Measurements from ENCODE around the gene AFTPH. TPM values are rescaled to one million over a fixed set of nuclear protein-coding genes. Genes with fewer than 3 reads are reported as not detected.

AFTPH gene
- total RNA-seq, 3 donors from 2014 or later: 33.4 to 75.8 (median 55.1) TPM

GRCh38 chr2:64623242-64623850 is 99.2 kb downstream of the AFTPH start:
- no peak overlapping the region for H3K27ac ChIP-seq
- intact Hi-C loops (cut with DNase I; ENCODE audit: low total_unique reads): no loop called here
- no peak overlapping the region for H3K4me3 ChIP-seq
- H3K36me3 ChIP-seq: no peaks in the 10 kb centered on the region
- TF ChIP-seq POLR2AphosphoS5 (IDR thresholded peaks at IDR 0.05) (no peak), POLR2A (IDR thresholded peaks at IDR 0.05) (no peak), CTCF (IDR thresholded peaks at IDR 0.05) (no peak)
- DNase-seq (ENCODE audit: low spot score in 2 of 2): no peak
- H3K4me1 ChIP-seq: no peaks in the 10 kb centered on the region
- H3K27me3 ChIP-seq: no peaks in the 10 kb centered on the region
- H3K9me3 ChIP-seq: no peaks in the 10 kb centered on the region

GRCh38 chr2:64624108-64624610 is 100.0 kb downstream of the AFTPH start:
- no peak for DNase-seq (ENCODE audit: low spot score in 2 of 2)
- no peak overlapping the region for H3K27ac ChIP-seq
- H3K4me1 ChIP-seq: no peaks in the 10 kb centered on the region
- no peak overlapping the region for H3K4me3 ChIP-seq
- H3K9me3 ChIP-seq: no peaks in the 10 kb centered on the region
- no peaks in the 10 kb centered on the region for H3K36me3 ChIP-seq
- no peak for TF ChIP-seq POLR2AphosphoS5 (IDR thresholded peaks at IDR 0.05)
- no peak for TF ChIP-seq CTCF (IDR thresholded peaks at IDR 0.05)
- no peak for TF ChIP-seq POLR2A (IDR thresholded peaks at IDR 0.05)
- no peaks in the 10 kb centered on the region for H3K27me3 ChIP-seq
- intact Hi-C loops (cut with DNase I; ENCODE audit: low total_unique reads): no loop called here

- TF ChIP-seq POLR2AphosphoS5 (IDR thresholded peaks at IDR 0.05): no peak
- TF ChIP-seq CTCF (IDR thresholded peaks at IDR 0.05): no peak
- TF ChIP-seq POLR2A (IDR thresholded peaks at IDR 0.05): no peak
- no peaks in the 10 kb centered on the region for H3K9me3 ChIP-seq
- no peaks in the 10 kb centered on the region for H3K36me3 ChIP-seq
- H3K4me1 ChIP-seq: no peaks in the 10 kb centered on the region
- H3K27ac ChIP-seq: no peak overlapping the region
- intact Hi-C loops (cut with DNase I; ENCODE audit: low total_unique reads): no loop called here
- no peak for DNase-seq (ENCODE audit: low spot score in 2 of 2)
- H3K27me3 ChIP-seq: no peaks in the 10 kb centered on the region
- H3K4me3 ChIP-seq: no peak overlapping the region
These were observed 100.7 kb downstream of the AFTPH start for GRCh38 chr2:64624862-64625261.

- Histone ChIP-seq H3K27ac (no peak overlapping the region), H3K4me1 (no peaks in the 10 kb centered on the region), H3K27me3 (no peaks in the 10 kb centered on the region), H3K9me3 (no peaks in the 10 kb centered on the region), H3K36me3 (no peaks in the 10 kb centered on the region), H3K4me3 (no peak overlapping the region)
- intact Hi-C loops (cut with DNase I; ENCODE audit: low total_unique reads): loop anchor here (1.0 kb wide), 1 partner anchor 157 kb away; no protein-coding TSS in a partner anchor
- no peak for DNase-seq (ENCODE audit: low spot score in 2 of 2)
- TF ChIP-seq CTCF (IDR thresholded peaks at IDR 0.05) (no peak), POLR2AphosphoS5 (IDR thresholded peaks at IDR 0.05) (no peak), POLR2A (IDR thresholded peaks at IDR 0.05) (no peak)
These were observed 101.4 kb downstream of the AFTPH start for GRCh38 chr2:64625299-64626145.
